SU-DHL-6 (cell line): ENCODE results near the gene GNB5.

Source experiments
- H2AFZ ChIP-seq: fragments of 200-600 bp; sonication (generic); 2 replicates; pipeline ENCODE4 v1.6.1; 2014; ENCODE audit warnings: low read depth, mild to moderate bottlenecking, moderate library complexity, mixed read lengths, antibody characterized with exemption, low read length; ENCODE audit not compliant: severe bottlenecking
- H3F3A ChIP-seq: fragments of 200-600 bp; shearing (Covaris generic); 2 replicates; pipeline ENCODE4 v1.6.0; 2016; ENCODE audit warnings: antibody characterized with exemption, mild to moderate bottlenecking; ENCODE audit not compliant: insufficient read depth
- H3K27ac ChIP-seq: fragments of 200-600 bp; sonication (generic); 2 replicates; pipeline ENCODE4 v1.5.1; 2016; ENCODE audit warnings: low read depth, mild to moderate bottlenecking, low read length, moderate library complexity, mixed read lengths
- H3K27me3 ChIP-seq: fragments of 200-600 bp; sonication (generic), shearing (Covaris generic); 2 replicates; pipeline ENCODE4 v1.6.0; 2014; ENCODE audit warnings: mild to moderate bottlenecking, low read length
- H3K36me3 ChIP-seq: fragments of 200-600 bp; sonication (generic); 2 replicates; pipeline ENCODE4 v1.6.1; 2014; ENCODE audit warnings: mild to moderate bottlenecking, low read length, mixed read lengths
- H3K4me2 ChIP-seq: fragments of 300-600, 200-600 bp; shearing (Covaris generic), sonication (generic); 2 replicates; pipeline ENCODE4 v1.6.0; 2014; ENCODE audit warnings: low read length, low read depth, mild to moderate bottlenecking; ENCODE audit not compliant: poor library complexity, severe bottlenecking
- H3K4me3 ChIP-seq: fragments of 200-600 bp; sonication (generic); 2 replicates; pipeline ENCODE4 v1.5.1; 2014; ENCODE audit warnings: antibody characterized with exemption, low read length, mild to moderate bottlenecking, mixed read lengths; ENCODE audit not compliant: insufficient read depth, poor library complexity, severe bottlenecking
- H3K79me2 ChIP-seq: fragments of 200-600 bp; sonication (generic); 2 replicates; pipeline ENCODE4 v1.6.1; 2014; ENCODE audit warnings: mild to moderate bottlenecking, low read length, moderate library complexity; ENCODE audit not compliant: insufficient read depth
- H3K9ac ChIP-seq: fragments of 200-600 bp; sonication (generic); 2 replicates; pipeline ENCODE4 v1.7.0; 2014; ENCODE audit warnings: mild to moderate bottlenecking, low read length
- H3K9me2 ChIP-seq: fragments of 200-600 bp; sonication (generic); replicated peaks from 2 replicates; pipeline ENCODE4 v1.6.1; 2014; ENCODE audit warnings: low read length; ENCODE audit not compliant: insufficient read depth
- H3K9me3 ChIP-seq: fragments of 200-600 bp; sonication (generic); 2 replicates; pipeline ENCODE4 v1.6.1; 2014; ENCODE audit warnings: low read length, mixed read lengths; ENCODE audit not compliant: insufficient read depth
- H4K20me1 ChIP-seq: fragments of 200-600 bp; sonication (generic); 2 replicates; pipeline ENCODE4 v1.6.1; 2014; ENCODE audit warnings: low read depth, mild to moderate bottlenecking, antibody characterized with exemption, low read length, moderate library complexity, mixed read lengths
- CTCF ChIP-seq: fragments of 200-600 bp; sonication (generic); IDR thresholded peaks from one replicate; pipeline ENCODE4 v1.5.1; 2017; ENCODE audit warnings: antibody characterized with exemption, mild to moderate bottlenecking, low read length, moderate library complexity; ENCODE audit not compliant: insufficient read depth, poor library complexity, severe bottlenecking
- EZH2phosphoT487 ChIP-seq: fragments of 200-600 bp; sonication (generic), shearing (Covaris generic); conservative IDR thresholded peaks from 2 replicates; pipeline ENCODE4 v1.6.1; 2018; ENCODE audit warnings: mild to moderate bottlenecking, antibody characterized with exemption, low read length, moderate library complexity, mixed read lengths

Gene GNB5

GRCh38 chr15:52140646-52141045 lies 50.5 kb downstream of the GNB5 start:
- Histone ChIP-seq H2AFZ (no peak overlapping the region), H3K4me2 (no peak overlapping the region), H3K27me3 (no peaks in the 10 kb centered on the region), H3K9me3 (no peaks in the 10 kb centered on the region), H3K9me2 (no peaks in the 10 kb centered on the region), H3K4me3 (no peak overlapping the region), H3K79me2 (no peaks in the 10 kb centered on the region), H3K9ac (no peak overlapping the region), H3K27ac (no peak overlapping the region), H3K36me3 (peaks cover 7% of the 10 kb centered on the region; the same call in 1 of the 2 replicates), H4K20me1 (no peaks in the 10 kb centered on the region), H3F3A (0 out of 2 replicates have a peak, but pooled peaks cover 7% of the 10 kb centered on the region)
- TF ChIP-seq CTCF: no peak
- TF ChIP-seq EZH2phosphoT487: no peak

GRCh38 chr15:52139599-52140462 lies 51.4 kb downstream of the GNB5 start:
- no peak overlapping the region for H3K27ac ChIP-seq
- no peak overlapping the region for H3K4me2 ChIP-seq

GRCh38 chr15:52137432-52138357 lies 53.5 kb downstream of the GNB5 start:
- no peak overlapping the region for H2AFZ ChIP-seq
- no peak overlapping the region for H3K9ac ChIP-seq
- peaks cover 10% of the 10 kb centered on the region; the same call in 1 of the 2 replicates for H3K36me3 ChIP-seq
- H3K4me2 ChIP-seq: no peak overlapping the region
- no peak overlapping the region for H3K4me3 ChIP-seq
- H3F3A ChIP-seq: 0 out of 2 replicates have a peak, but pooled peaks cover 7% of the 10 kb centered on the region
- H4K20me1 ChIP-seq: no peaks in the 10 kb centered on the region
- no peak overlapping the region for H3K27ac ChIP-seq
- H3K79me2 ChIP-seq: no peaks in the 10 kb centered on the region
- no peaks in the 10 kb centered on the region for H3K9me2 ChIP-seq
- H3K9me3 ChIP-seq: no peaks in the 10 kb centered on the region
- H3K27me3 ChIP-seq: no peaks in the 10 kb centered on the region
- TF ChIP-seq CTCF: no peak
- TF ChIP-seq EZH2phosphoT487: no peak

More at GRCh38 chr15:52139599-52140462, 51.4 kb downstream of the GNB5 start:
- no peak overlapping the region for H3K9ac ChIP-seq
- H3F3A ChIP-seq: 0 out of 2 replicates have a peak, but pooled peaks cover 7% of the 10 kb centered on the region
- H3K36me3 ChIP-seq: peaks cover 7% of the 10 kb centered on the region; the same call in 1 of the 2 replicates
- no peak overlapping the region for H3K4me3 ChIP-seq
- H3K9me3 ChIP-seq: no peaks in the 10 kb centered on the region
- no peaks in the 10 kb centered on the region for H4K20me1 ChIP-seq
- H3K79me2 ChIP-seq: no peaks in the 10 kb centered on the region
- H3K9me2 ChIP-seq: no peaks in the 10 kb centered on the region
- peak; percentile 77 for TF ChIP-seq CTCF
- no peak for TF ChIP-seq EZH2phosphoT487
- H2AFZ ChIP-seq: no peak overlapping the region
- H3K27me3 ChIP-seq: no peaks in the 10 kb centered on the region
